Measurements from ENCODE around the gene IL17RD. TPM values are rescaled to one million over a fixed set of nuclear protein-coding genes. Genes with fewer than 3 reads are reported as not detected.

The IL17RD gene
- total RNA-seq, 1 experiment from 2014 or later: 8.3 TPM

DNA sequence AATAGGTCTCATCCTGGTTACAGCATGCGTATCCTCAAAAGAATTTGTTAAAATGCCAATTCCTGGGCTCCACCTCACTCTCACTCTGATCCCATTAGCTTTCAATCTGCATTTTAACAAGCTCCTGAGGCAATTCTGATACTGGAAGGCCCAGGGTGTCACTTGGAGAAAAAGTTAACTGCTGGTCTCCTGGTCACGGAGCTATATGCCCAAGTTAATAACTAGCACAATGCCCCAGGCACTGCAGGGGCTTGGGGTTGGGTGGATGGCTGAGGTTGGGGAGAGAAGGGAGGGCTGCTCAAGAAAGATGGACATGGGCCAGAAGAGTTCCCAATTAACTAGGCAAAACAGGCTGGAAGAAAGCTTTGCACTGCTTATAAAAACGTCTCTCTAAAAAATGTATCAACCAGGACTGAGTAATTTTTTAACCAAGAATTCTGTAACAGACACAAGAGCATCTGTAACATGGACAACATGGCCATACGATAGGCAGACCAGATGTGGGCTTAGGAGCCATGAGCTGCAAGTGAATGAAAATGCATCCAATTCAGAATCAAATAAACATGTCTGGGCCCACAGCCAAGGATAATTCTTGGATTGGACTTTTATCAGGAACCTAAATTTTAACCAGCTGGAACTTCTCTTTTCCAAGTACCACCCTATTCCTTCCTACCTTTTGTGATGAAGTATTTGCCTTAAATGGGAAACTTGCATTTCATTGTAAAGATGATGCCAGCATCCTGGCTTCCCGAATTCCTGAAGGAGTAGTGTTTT lies 4.2 kb downstream of the IL17RD start:
- H3K9me2 ChIP-seq (ENCODE audit: insufficient read depth): no peaks in the 10 kb centered on the region
- no peaks in the 10 kb centered on the region for H4K20me1 ChIP-seq (ENCODE audit: insufficient read depth)
- no peak overlapping the region for H3K27ac ChIP-seq
- H3K4me1 ChIP-seq (replicated peaks; ENCODE audit: insufficient read depth): no peaks in the 10 kb centered on the region
- intact Hi-C loops (cut with micrococcal nuclease; ENCODE audit: unreplicated experiment): no loop called here
- H3F3A ChIP-seq (ENCODE audit: insufficient read depth, low read depth): no peaks in the 10 kb centered on the region
- TF ChIP-seq, protein P1, sequence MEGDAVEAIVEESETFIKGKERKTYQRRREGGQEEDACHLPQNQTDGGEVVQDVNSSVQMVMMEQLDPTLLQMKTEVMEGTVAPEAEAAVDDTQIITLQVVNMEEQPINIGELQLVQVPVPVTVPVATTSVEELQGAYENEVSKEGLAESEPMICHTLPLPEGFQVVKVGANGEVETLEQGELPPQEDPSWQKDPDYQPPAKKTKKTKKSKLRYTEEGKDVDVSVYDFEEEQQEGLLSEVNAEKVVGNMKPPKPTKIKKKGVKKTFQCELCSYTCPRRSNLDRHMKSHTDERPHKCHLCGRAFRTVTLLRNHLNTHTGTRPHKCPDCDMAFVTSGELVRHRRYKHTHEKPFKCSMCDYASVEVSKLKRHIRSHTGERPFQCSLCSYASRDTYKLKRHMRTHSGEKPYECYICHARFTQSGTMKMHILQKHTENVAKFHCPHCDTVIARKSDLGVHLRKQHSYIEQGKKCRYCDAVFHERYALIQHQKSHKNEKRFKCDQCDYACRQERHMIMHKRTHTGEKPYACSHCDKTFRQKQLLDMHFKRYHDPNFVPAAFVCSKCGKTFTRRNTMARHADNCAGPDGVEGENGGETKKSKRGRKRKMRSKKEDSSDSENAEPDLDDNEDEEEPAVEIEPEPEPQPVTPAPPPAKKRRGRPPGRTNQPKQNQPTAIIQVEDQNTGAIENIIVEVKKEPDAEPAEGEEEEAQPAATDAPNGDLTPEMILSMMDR (conservative IDR thresholded peaks at IDR 0.05): no peak
- TF ChIP-seq EZH2 (IDR thresholded peaks at IDR 0.05; ENCODE audit: low read depth): no peak
- no peak overlapping the region for H2AFZ ChIP-seq
- ChIA-PET CTCF (no interaction called here), POLR2A (ENCODE audit: unreplicated experiment) (interaction anchor here (0.6 kb wide), 1 partner anchor 41 kb away, joined by 3 read pairs; no protein-coding TSS in a partner anchor)
- no peaks in the 10 kb centered on the region for H3K9me3 ChIP-seq (ENCODE audit: insufficient read depth, low read depth)
- no peak overlapping the region for H3K4me2 ChIP-seq
- H3K4me3 ChIP-seq: no peak overlapping the region
- H3K79me2 ChIP-seq (ENCODE audit: low read depth): no peaks in the 10 kb centered on the region
- no peak for DNase-seq
- no TSS peak for BruUV-seq (replicated peaks)
- H3K27me3 ChIP-seq (ENCODE audit: insufficient read depth, low read depth): no peaks in the 10 kb centered on the region
- H3K36me3 ChIP-seq (ENCODE audit: low read depth): no peaks in the 10 kb centered on the region

- DNase-seq: no peak
- POLR2A ChIA-PET (ENCODE audit: unreplicated experiment): interaction anchor here (0.6 kb wide), 1 partner anchor 41 kb away, joined by 3 read pairs; no protein-coding TSS in a partner anchor
- Histone ChIP-seq H3F3A (ENCODE audit: insufficient read depth, low read depth) (no peaks in the 10 kb centered on the region), H3K79me2 (ENCODE audit: low read depth) (no peaks in the 10 kb centered on the region), H3K36me3 (ENCODE audit: low read depth) (no peaks in the 10 kb centered on the region), H3K9me3 (ENCODE audit: insufficient read depth, low read depth) (no peaks in the 10 kb centered on the region), H2AFZ (no peak overlapping the region), H3K9me2 (ENCODE audit: insufficient read depth) (no peaks in the 10 kb centered on the region), H3K27me3 (ENCODE audit: insufficient read depth, low read depth) (no peaks in the 10 kb centered on the region), H3K4me2 (no peak overlapping the region), H3K4me1 (replicated peaks; ENCODE audit: insufficient read depth) (no peaks in the 10 kb centered on the region), H4K20me1 (ENCODE audit: insufficient read depth) (no peaks in the 10 kb centered on the region), H3K4me3 (no peak overlapping the region), H3K27ac (no peak overlapping the region)
- TF ChIP-seq, protein P1 (conservative IDR thresholded peaks at IDR 0.05): no peak
- no peak for TF ChIP-seq EZH2 (IDR thresholded peaks at IDR 0.05; ENCODE audit: low read depth)
- intact Hi-C loops (cut with micrococcal nuclease; ENCODE audit: unreplicated experiment): no loop called here
- CTCF ChIA-PET: no interaction called here
- no TSS peak for BruUV-seq (replicated peaks)
These were observed 4.9 kb downstream of the IL17RD start for GRCh38 chr3:57160076-57160764.

- no TSS peak for BruUV-seq (replicated peaks)
- no peaks in the 10 kb centered on the region for H3F3A ChIP-seq (ENCODE audit: insufficient read depth, low read depth)
- no peak overlapping the region for H3K4me3 ChIP-seq
- no peaks in the 10 kb centered on the region for H4K20me1 ChIP-seq (ENCODE audit: insufficient read depth)
- intact Hi-C loops (cut with micrococcal nuclease; ENCODE audit: unreplicated experiment): no loop called here
- no peaks in the 10 kb centered on the region for H3K4me1 ChIP-seq (replicated peaks; ENCODE audit: insufficient read depth)
- no peaks in the 10 kb centered on the region for H3K9me2 ChIP-seq (ENCODE audit: insufficient read depth)
- no peak overlapping the region for H3K27ac ChIP-seq
- TF ChIP-seq EZH2 (IDR thresholded peaks at IDR 0.05; ENCODE audit: low read depth): no peak
- TF ChIP-seq, protein P1 (conservative IDR thresholded peaks at IDR 0.05): no peak
- DNase-seq: no peak
- no peaks in the 10 kb centered on the region for H3K27me3 ChIP-seq (ENCODE audit: insufficient read depth, low read depth)
- no peaks in the 10 kb centered on the region for H3K79me2 ChIP-seq (ENCODE audit: low read depth)
- CTCF ChIA-PET: interaction anchor here (0.6 kb wide), 1 partner anchor 163 kb away, joined by 6 read pairs; no protein-coding TSS in a partner anchor
- no peak overlapping the region for H2AFZ ChIP-seq
- no peaks in the 10 kb centered on the region for H3K36me3 ChIP-seq (ENCODE audit: low read depth)
- H3K4me2 ChIP-seq: no peak overlapping the region
- H3K9me3 ChIP-seq (ENCODE audit: insufficient read depth, low read depth): no peaks in the 10 kb centered on the region
- POLR2A ChIA-PET (ENCODE audit: unreplicated experiment): no interaction called here
These were observed 6.1 kb downstream of the IL17RD start for GRCh38 chr3:57158813-57159738.
